ENCODE results near the gene TMEM63A. TPM values are rescaled to one million over a fixed set of nuclear protein-coding genes. Genes with fewer than 3 reads are reported as not detected.

Gene TMEM63A
- polyA plus RNA-seq, 1 donor (not counting 4 experiments of a cell fraction or from before 2014, with no cell fraction given): 16.5 TPM

GRCh38 chr1:225857256-225857655 lies 24.9 kb downstream of the TMEM63A start:
- Histone ChIP-seq H3K27me3 (ENCODE audit: control insufficient read depth, extremely low read depth, insufficient read depth, low read length) (no peaks in the 10 kb centered on the region), H3K36me3 (ENCODE audit: control insufficient read depth in 2 of 2, extremely low read depth in 1 of 2, insufficient read depth in 2 of 2, low read length in 2 of 2) (peaks cover 11 to 22% of the 10 kb centered on the region in 2 experiments), H3K4me3 (ENCODE audit: control insufficient read depth in 2 of 3, extremely low read depth in 1 of 3, insufficient read depth in 2 of 3, low read depth in 1 of 3, low read length in 3 of 3) (no peak overlapping the region), H3K4me2 (ENCODE audit: control insufficient read depth, extremely low read depth, insufficient read depth, low read depth, low read length) (no peak overlapping the region), H3K9ac (ENCODE audit: control insufficient read depth, extremely low read depth, insufficient read depth, low read length) (no peak overlapping the region), H3K9me1 (ENCODE audit: control insufficient read depth, extremely low read depth, insufficient read depth, low read length) (no peaks in the 10 kb centered on the region), H3K27ac (ENCODE audit: control insufficient read depth, insufficient read depth, low read length) (no peak overlapping the region), H3K4me1 (ENCODE audit: control insufficient read depth, extremely low read depth, insufficient read depth, low read length) (no peaks in the 10 kb centered on the region), H4K20me1 (ENCODE audit: control insufficient read depth, extremely low read depth, insufficient read depth, low read length) (no peaks in the 10 kb centered on the region), H3K79me2 (ENCODE audit: control insufficient read depth, insufficient read depth, low read length) (no peaks in the 10 kb centered on the region), H3K9me3 (ENCODE audit: control insufficient read depth, low read depth, low read length) (no peaks in the 10 kb centered on the region), H2AFZ (ENCODE audit: control insufficient read depth, low read length) (no peak overlapping the region)
- no peak for TF ChIP-seq EZH2 (IDR thresholded peaks at IDR 0.05; ENCODE audit: low read length)
- TF ChIP-seq, protein P1, sequence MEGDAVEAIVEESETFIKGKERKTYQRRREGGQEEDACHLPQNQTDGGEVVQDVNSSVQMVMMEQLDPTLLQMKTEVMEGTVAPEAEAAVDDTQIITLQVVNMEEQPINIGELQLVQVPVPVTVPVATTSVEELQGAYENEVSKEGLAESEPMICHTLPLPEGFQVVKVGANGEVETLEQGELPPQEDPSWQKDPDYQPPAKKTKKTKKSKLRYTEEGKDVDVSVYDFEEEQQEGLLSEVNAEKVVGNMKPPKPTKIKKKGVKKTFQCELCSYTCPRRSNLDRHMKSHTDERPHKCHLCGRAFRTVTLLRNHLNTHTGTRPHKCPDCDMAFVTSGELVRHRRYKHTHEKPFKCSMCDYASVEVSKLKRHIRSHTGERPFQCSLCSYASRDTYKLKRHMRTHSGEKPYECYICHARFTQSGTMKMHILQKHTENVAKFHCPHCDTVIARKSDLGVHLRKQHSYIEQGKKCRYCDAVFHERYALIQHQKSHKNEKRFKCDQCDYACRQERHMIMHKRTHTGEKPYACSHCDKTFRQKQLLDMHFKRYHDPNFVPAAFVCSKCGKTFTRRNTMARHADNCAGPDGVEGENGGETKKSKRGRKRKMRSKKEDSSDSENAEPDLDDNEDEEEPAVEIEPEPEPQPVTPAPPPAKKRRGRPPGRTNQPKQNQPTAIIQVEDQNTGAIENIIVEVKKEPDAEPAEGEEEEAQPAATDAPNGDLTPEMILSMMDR (optimal IDR thresholded peaks at IDR 0.05 in 1 of 3, IDR thresholded peaks at IDR 0.05 in 1 of 3, conservative IDR thresholded peaks at IDR 0.05 in 1 of 3; ENCODE audit: extremely low read depth in 1 of 3, insufficient read depth in 2 of 3, low read length in 3 of 3): no peak
- DNase-seq (ENCODE audit: low read depth, low spot score) (no peak), FAIRE-seq (no peak)
- dilution Hi-C loops (cut with MboI; ENCODE audit: extremely low pct_ligation_motif_present, low sequenced_read_pairs): no loop called here

DNA sequence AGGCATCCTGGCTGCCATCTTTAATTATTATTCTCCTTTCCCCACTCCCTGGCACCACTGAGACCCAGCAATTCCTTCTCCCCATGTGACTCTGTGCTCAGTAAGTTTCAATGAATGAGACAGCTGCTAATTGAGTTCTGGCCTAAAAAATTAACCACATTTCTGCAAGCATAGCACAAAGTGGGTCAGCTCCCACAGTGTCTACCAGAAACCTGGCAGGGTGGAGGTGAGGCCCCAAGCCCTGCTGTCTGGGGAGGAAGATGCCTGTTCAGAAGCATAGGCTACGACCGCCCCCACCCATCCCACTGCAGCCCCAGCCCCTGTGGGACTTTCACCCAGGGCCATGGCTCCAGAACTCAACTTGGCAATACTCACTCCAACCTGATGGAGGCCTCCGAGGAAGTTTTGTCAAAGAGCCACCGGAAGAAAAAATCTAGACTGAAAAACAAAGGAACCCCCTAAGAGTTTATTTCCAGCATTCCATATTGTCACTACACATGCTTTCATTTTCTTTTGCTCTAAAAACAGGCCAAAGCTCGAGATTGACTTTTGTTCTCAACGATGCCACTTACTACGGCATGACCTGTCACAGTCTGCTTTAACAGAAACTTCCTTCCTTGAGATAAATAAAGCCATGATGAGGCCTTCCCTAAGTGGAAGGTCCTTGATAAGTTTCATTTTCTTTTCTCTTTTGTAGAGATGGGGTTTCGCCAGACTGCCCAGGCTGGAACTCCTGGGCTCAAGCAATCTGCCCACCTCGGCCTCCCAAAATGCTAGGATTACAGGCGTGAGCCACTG lies 26.5 kb downstream of the TMEM63A start:
- no peaks in the 10 kb centered on the region for H3K4me1 ChIP-seq (ENCODE audit: control insufficient read depth, extremely low read depth, insufficient read depth, low read length)
- H3K4me2 ChIP-seq (ENCODE audit: control insufficient read depth, extremely low read depth, insufficient read depth, low read depth, low read length): no peak overlapping the region
- FAIRE-seq: no peak
- H3K27ac ChIP-seq (ENCODE audit: control insufficient read depth, insufficient read depth, low read length): no peak overlapping the region
- no peaks in the 10 kb centered on the region for H3K9me1 ChIP-seq (ENCODE audit: control insufficient read depth, extremely low read depth, insufficient read depth, low read length)
- H3K27me3 ChIP-seq (ENCODE audit: control insufficient read depth, extremely low read depth, insufficient read depth, low read length): no peaks in the 10 kb centered on the region
- no peak overlapping the region for H3K9ac ChIP-seq (ENCODE audit: control insufficient read depth, extremely low read depth, insufficient read depth, low read length)
- no peak for TF ChIP-seq EZH2 (IDR thresholded peaks at IDR 0.05; ENCODE audit: low read length)
- TF ChIP-seq, protein P1 (optimal IDR thresholded peaks at IDR 0.05 in 1 of 3, IDR thresholded peaks at IDR 0.05 in 1 of 3, conservative IDR thresholded peaks at IDR 0.05 in 1 of 3; ENCODE audit: extremely low read depth in 1 of 3, insufficient read depth in 2 of 3, low read length in 3 of 3): no peak
- H3K36me3 ChIP-seq (ENCODE audit: control insufficient read depth in 2 of 2, extremely low read depth in 1 of 2, insufficient read depth in 2 of 2, low read length in 2 of 2): peaks cover 4 to 10% of the 10 kb centered on the region in 2 experiments
- H3K79me2 ChIP-seq (ENCODE audit: control insufficient read depth, insufficient read depth, low read length): no peaks in the 10 kb centered on the region
- no peaks in the 10 kb centered on the region for H4K20me1 ChIP-seq (ENCODE audit: control insufficient read depth, extremely low read depth, insufficient read depth, low read length)
- dilution Hi-C loops (cut with MboI; ENCODE audit: extremely low pct_ligation_motif_present, low sequenced_read_pairs): no loop called here
- no peak overlapping the region for H3K4me3 ChIP-seq (ENCODE audit: control insufficient read depth in 2 of 3, extremely low read depth in 1 of 3, insufficient read depth in 2 of 3, low read depth in 1 of 3, low read length in 3 of 3)
- no peaks in the 10 kb centered on the region for H3K9me3 ChIP-seq (ENCODE audit: control insufficient read depth, low read depth, low read length)
- no peak for DNase-seq (ENCODE audit: low read depth, low spot score)
- no peak overlapping the region for H2AFZ ChIP-seq (ENCODE audit: control insufficient read depth, low read length)

Measured in keratinocyte (primary cell).